GM12891 (cell line): Measurements from ENCODE around the gene PLCL1.

ENCODE experiments used
- POLR2A ChIP-seq: IDR thresholded peaks from 2 replicates; pipeline ENCODE4 v1.6.1; 2011; ENCODE audit warnings: low read depth, low read length, control low read depth
- POLR2AphosphoS5 ChIP-seq: IDR thresholded peaks from 2 replicates; pipeline ENCODE4 v1.6.1; 2011; ENCODE audit warnings: low read depth, low read length, control low read depth
- SPI1 ChIP-seq: IDR thresholded peaks from 2 replicates; pipeline ENCODE4 v1.6.1; 2011; ENCODE audit warnings: low read depth, low read length, control low read depth
- TAF1 ChIP-seq: IDR thresholded peaks from 2 replicates; pipeline ENCODE4 v1.6.1; 2011; ENCODE audit warnings: low read depth, low read length, control low read depth

- TF ChIP-seq SPI1: no peak
- TF ChIP-seq POLR2AphosphoS5: no peak
- no peak for TF ChIP-seq POLR2A
- no peak for TF ChIP-seq TAF1
Measured at GRCh38 chr2:197952540-197953202, 148.3 kb downstream of the PLCL1 start.
